ENCODE data around the gene PATL1. TPM values are rescaled to one million over a fixed set of nuclear protein-coding genes. Genes with fewer than 3 reads are reported as not detected.
A peak's percentile ranks its signal among the peaks of the same experiment; 100 is the strongest.
"Not testable (repeated sequence)": the region's sequence is repeated elsewhere in the genome, so short reads cannot be mapped to it uniquely, and the experiment has no call there.

Gene PATL1
- polyA plus RNA-seq, 3 donors: 6.5 to 16.8 (median 14.4) TPM

DNA sequence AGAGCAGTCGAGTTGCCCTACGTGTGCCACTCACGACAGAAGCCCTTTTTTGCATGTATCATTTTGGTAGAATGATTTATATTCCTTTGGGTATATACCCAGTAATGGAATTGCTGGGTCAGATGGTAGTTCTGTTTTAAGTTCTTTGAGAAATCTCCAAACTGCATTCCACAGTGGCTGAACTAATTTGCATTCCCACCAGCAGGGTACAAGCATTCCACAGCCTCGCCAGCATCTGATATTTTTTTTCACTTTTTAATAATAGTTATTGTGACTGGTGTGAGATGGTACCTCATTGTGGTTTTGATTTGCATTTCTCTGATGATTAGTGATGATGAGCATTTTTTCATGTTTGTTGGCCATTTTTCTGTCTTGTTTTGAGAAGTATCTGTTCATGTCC lies 41.9 kb downstream of the PATL1 start:
- 87 to 95% (median 90%) methylated on average over 4 of the region's 4 CpGs for WGBS, 3 donors
- H3K27ac ChIP-seq (ENCODE audit: low read depth, low read length): not testable (repeated sequence)

DNA sequence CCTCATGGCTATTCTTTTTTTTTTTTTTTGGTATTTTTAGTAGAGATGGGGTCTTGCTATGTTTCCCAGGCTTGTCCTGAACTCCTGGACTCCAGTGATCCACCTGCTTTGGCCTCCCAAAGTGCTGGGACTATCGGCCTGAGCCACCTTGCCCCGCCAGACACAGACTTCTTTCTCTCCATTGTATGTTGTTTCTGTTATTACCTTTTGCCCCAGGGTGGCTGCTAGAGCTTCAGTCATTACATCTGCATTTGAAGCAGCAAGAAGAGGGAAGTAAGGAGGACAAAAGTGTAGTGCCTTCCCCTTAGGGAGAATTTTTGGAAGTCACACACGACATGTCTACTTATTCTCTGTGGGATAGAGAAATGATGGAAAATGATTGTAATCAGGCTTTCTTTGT lies 43.1 kb downstream of the PATL1 start:
- 78 to 84% (median 84%) methylated on average over 3 of the region's 3 CpGs for WGBS, 3 donors
- no peak overlapping the region for H3K27ac ChIP-seq (ENCODE audit: low read depth, low read length)

DNA sequence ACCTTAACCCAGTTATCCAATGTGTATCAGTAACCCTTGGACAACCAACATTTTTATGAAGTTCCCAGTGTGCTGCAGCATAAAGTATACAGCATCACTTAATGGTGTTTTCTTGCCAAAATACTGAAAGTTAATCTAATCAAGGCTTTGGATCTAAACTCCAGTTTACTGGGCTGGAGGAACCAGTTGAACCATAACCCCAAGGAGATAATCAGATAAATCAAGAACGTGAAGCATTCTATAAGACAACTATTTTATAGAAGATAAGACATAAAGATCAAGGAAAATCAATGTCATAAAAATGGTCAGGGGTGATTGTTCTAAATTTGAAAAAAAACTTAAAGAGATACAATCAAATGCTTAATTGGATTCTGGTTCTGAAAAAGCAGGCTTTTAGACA lies 51.0 kb downstream of the PATL1 start:
- WGBS, 3 donors: 41 to 90% (median 79%) methylated on average over 1 of the region's 1 CpG
- H3K27ac ChIP-seq (ENCODE audit: low read depth, low read length): no peak overlapping the region

DNA sequence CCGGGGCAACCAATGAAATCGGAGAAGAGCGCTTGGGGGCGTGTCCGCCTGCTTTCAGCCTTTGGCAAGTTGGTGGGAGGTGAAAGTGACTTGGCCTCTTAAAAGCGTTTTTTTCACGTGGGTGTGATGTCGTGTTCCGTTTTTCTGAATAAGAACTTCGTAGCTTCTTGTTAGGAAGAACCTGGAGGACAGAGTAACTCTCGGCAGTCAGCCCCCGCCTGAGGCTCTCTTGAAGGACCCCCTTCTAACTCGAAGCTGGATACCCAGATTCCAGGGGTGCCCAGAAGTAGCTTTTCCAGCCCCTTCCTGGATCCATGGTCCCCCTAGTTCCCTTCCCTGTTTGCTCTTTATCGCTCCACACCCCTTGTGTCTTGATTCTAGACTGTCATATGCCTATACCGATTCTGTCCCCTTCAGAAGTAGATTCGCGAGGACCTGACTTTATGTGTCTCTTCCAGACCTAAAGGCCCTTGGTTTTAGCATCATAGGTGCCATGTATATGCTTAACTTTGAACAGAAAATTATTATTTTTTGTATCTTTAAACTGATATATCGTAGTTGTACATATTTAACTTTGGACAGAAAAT lies 52.3 kb downstream of the PATL1 start:
- 6 to 16% (median 14%) methylated on average over 18 of the region's 18 CpGs for WGBS, 3 donors
- H3K27ac ChIP-seq (ENCODE audit: low read depth, low read length): peak overlapping the region; percentile 83

GRCh38 chr11:59615637-59616395 lies 53.0 kb downstream of the PATL1 start, which contains the start of gene OSBP:
Gene OSBP, minus strand, starts transcription at chr11:59615774. Its CDS starts 110 bp downstream, at chr11:59615664.
- peak within 1 kb of the TSS; percentile 85 for H3K27ac ChIP-seq (ENCODE audit: low read depth, low read length)
- 0% methylated on average over 48 to 55 of the region's 55 CpGs for WGBS, 3 donors

DNA sequence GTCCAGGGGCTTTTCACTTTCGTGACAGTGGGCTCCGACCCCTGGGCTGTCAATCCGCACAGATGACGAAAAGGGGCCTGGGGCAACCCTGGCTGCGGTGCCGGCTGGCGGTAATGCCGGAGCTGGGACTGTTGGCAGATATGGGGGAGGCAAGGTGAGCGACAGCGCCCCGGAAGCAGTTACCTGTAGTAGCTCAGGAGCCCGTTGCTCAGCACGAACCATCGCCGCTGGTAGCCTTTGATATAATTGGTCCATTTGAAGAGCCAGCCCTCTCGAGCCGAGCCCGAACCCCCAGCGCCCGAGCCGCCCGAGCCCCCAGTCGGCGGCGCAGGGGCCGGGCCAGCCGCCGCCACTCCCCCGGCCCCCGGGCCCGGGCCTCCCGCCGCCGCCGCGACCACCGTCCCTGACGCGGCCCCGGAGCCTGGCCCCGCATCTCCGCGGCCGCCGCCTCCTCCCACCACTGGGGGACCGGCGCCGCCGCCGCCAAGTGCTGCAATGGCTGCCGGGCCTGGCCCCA lies 53.7 kb downstream of the PATL1 start:
- peak overlapping the region; percentile 85 for H3K27ac ChIP-seq (ENCODE audit: low read depth, low read length)
- 0 to 1% (median 1%) methylated on average over 49 to 51 of the region's 51 CpGs for WGBS, 3 donors

DNA sequence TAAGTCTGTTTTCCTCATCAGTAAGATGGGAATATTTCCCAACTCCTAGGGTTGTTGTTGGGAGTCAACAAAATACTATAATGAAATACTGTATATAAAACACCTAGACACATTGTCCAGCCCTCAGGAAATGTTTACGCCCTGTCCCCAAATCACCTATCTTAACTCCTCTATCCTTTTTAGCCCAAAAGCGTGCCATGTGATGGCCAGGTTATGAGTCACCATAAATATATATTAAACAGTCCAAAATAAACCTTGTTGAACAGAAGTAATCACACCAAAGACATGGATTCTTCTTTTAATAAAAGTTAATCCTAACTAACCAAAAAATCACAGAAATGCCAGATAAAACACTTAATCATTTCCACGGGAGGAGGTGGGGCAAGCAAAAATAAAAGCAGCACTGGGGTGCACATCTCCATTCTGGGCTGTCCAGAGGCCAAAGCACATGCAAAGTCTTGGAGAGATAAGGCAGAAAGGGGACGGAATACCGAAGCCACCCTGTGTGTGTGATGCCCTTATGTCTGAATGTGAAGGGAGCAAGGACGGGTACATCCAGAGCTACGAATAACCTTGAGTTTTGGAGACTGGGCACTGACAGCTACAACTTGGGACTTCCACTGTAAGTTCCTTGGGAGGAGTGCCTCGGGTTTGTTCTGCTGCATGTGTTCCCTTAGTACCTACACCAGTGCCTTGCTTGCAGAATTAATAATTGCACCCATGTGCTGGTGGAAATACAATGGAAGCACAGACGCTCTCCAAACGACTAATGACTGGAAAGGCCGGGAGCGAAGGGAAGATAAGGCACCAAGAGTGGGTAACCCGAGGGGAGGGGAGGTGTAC lies 54.3 kb downstream of the PATL1 start:
- 6 to 14% (median 12%) methylated on average over 13 of the region's 13 CpGs for WGBS, 3 donors
- H3K27ac ChIP-seq (ENCODE audit: low read depth, low read length): no peak overlapping the region

DNA sequence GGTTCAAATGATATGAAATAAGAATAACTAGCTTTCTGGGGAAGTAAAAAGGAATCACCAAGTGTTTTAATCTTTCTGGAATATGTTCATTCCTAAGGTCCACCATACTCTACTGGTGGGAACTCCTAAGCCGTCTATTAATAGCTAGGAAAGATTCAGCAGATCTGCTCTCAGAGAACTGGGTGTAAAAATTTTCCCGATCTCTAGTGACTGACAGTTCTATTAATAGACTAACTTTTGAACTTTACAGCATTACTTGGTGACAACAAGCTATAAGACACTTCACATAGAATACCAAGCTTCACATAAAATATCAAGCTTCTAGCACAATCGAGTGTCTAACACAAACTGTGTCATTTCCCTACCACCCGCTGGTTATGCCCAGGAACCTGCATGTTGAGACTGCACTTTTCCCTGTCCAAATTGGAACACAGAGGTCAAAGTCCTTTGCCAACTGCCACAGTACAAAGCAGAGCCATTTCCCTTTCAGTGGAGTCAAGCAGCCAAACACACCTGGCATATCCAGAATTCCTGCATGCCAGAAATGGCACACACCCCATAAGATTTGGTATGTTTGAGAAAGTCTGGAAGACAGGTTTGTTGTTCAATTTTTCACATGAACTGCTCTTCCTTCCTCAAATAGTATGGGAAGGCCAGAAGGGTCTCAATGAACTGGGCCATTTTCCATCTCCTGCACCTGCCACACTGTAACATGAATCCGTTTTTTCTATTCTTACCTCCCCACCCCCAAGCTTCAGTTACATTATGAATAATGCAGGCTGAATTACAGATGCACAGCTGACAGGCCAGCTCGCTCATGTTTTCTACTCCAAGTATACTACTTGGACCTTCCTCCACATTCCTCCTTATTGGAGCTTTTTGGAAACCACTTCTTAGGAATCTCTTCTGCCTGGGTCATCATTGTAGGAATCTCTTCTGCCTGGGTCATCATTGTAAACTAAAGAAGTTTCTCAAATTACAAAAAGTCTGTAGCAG lies 57.0 kb downstream of the PATL1 start:
- WGBS, 3 donors: 25 to 72% (median 59%) methylated on average over 6 of the region's 6 CpGs

DNA sequence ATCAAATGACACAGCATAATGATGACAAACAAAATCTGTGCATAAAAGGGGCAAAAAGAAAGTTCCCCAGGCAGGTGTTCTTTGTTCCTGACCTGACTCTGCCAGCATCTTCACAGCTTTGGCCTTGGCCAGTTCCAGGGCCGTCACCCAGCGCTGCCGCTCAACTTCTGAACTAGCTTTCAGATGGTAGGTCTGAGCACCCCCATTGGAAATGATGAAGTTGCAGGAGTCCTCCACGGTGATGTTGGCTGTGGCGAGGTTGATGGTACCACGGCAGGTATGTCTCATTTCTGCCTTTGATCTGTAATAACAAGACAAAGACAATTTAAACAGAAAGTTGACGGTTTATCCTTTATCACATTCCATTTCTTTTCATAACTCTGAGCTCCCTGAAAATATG lies 58.5 kb downstream of the PATL1 start:
- H3K27ac ChIP-seq (ENCODE audit: low read depth, low read length): no peak overlapping the region
- 61 to 95% (median 95%) methylated on average over 7 of the region's 7 CpGs for WGBS, 3 donors

More for the DNA sequence above, 57.0 kb downstream of the PATL1 start:
- H3K27ac ChIP-seq (ENCODE audit: low read depth, low read length): no peak overlapping the region

DNA sequence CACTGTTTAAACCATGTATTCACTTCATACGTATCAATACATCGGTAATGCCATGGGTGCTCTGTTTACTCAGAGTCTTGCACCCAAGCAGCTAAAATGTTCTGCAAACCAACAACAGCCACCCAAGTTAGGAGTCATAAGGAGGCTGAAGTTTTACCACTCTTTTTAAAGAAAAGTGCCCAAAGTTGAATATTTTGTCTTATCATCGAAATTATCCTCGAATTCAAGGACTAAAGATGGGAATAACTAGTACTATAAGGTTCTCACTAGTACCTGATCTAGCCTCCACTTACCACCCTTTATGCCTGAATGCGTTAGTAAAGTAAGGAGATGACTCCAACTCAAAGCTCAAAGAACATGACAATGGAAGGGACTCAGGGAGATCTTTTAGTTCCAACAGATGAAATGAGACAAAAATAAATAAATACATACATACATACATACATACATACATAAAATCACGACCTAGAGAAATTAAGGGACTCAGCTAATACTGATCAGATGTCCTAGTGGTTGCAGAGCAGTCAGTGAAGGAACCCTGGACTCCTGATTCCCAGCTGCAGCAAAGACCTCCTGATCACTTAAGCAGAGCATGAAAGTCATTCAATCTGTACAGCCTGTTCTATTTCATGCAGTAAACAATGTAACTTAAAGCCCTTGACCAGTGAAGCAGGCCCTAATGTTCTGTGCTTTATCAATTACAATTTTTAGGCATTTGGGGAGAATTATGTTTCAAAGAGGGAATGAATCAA lies 61.0 kb downstream of the PATL1 start:
- WGBS, 3 donors: 84 to 96% (median 95%) methylated on average over 6 of the region's 6 CpGs
- H3K27ac ChIP-seq (ENCODE audit: low read depth, low read length): no peak overlapping the region

DNA sequence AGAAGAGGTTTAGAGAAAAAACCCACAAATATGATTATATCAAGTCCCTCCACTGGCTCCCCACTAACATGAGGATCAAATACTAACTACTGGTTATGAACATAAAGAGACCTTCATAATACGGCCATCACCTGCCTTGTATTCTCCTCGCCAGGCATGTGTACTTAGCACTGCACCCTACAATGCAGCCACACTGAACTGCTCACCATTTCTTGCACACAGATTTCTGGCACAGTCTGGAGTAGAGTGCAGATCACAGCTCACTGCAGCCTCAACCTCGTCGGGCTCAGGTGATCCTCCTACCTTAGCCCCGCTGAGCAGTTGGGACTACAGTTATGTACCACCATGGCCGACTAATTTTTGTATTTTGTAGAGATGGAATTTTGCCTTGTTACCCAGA lies 66.4 kb downstream of the PATL1 start:
- H3K27ac ChIP-seq (ENCODE audit: low read depth, low read length): no peak overlapping the region
- 68 to 95% (median 93%) methylated on average over 6 of the region's 6 CpGs for WGBS, 3 donors

GRCh38 chr11:59601788-59602187 lies 67.0 kb downstream of the PATL1 start:
- 33 to 85% (median 67%) methylated on average over 4 of the region's 4 CpGs for WGBS, 3 donors
- H3K27ac ChIP-seq (ENCODE audit: low read depth, low read length): no peak overlapping the region

GRCh38 chr11:59600636-59601035 lies 68.2 kb downstream of the PATL1 start:
- 71 to 90% (median 89%) methylated on average over 4 of the region's 4 CpGs for WGBS, 3 donors
- no peak overlapping the region for H3K27ac ChIP-seq (ENCODE audit: low read depth, low read length)

DNA sequence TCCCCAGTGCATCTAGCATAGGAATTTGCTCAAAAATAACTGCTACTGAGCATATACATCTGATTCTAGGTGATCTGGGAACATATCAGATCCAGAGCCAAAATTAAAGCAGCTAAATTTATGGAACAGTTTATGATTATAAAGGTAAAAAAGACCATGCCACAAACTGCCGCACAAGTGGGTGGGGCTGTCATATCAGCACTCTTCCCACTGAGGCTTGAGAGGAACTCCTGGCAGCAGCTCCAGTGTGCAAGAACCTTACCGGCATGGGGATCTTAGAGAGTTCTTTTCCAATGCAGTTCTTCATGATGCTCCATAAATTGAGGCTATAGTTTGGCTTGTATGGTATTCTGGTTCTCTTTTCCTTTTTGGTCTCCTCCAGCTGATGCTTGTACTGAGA lies 68.6 kb downstream of the PATL1 start:
- 77 to 98% (median 95%) methylated on average over 2 of the region's 2 CpGs for WGBS, 3 donors
- H3K27ac ChIP-seq (ENCODE audit: low read depth, low read length): no peak overlapping the region

- no peak overlapping the region for H3K27ac ChIP-seq (ENCODE audit: low read depth, low read length)
- WGBS, 3 donors: 80 to 97% (median 94%) methylated on average over 1 of the region's 1 CpG
These were observed 69.9 kb downstream of the PATL1 start for GRCh38 chr11:59598961-59599360.
